GM19463 (cell line): ENCODE measurements around the gene KRTAP12-1.
"Not testable (repeated sequence)": the region's sequence is repeated elsewhere in the genome, so short reads cannot be mapped to it uniquely, and the experiment has no call there.

ENCODE experiments used
- ATAC-seq: cut with Tn5 transposase; IDR thresholded peaks from one replicate; pipeline ENCODE4 v1.9.1; 2021; ENCODE audit warnings: mild to moderate bottlenecking, moderate library complexity; ENCODE audit not compliant: unreplicated experiment

Gene KRTAP12-1

DNA sequence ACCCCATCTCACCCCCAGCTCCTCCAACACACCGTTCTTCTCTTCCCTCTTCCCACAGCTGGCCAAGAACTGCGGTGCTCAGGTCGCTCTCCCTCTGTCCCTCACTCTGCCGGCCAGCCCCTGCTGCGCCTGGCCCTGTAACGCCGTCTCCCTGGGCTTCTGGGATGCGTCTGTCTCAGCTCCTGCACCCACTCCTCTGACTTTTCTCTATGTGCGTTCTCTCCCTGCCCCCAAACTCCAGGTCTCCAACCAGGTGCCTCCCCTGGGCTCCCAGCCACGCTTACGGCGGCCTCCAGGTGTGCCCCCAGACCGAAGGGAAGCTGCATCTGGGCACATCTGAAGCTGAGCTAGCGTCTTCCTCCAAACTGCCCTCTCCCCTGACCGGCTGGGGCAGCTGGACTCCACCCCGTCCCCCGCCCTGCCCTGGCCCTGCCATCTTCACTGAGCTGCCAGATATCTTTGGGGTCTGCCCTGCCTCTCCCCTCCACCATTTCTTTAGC, 17.6 kb upstream of the KRTAP12-1 start:
- no peak for ATAC-seq

- ATAC-seq = no peak
These were observed 16.1 kb upstream of the KRTAP12-1 start for GRCh38 chr21:44697811-44698734.

DNA sequence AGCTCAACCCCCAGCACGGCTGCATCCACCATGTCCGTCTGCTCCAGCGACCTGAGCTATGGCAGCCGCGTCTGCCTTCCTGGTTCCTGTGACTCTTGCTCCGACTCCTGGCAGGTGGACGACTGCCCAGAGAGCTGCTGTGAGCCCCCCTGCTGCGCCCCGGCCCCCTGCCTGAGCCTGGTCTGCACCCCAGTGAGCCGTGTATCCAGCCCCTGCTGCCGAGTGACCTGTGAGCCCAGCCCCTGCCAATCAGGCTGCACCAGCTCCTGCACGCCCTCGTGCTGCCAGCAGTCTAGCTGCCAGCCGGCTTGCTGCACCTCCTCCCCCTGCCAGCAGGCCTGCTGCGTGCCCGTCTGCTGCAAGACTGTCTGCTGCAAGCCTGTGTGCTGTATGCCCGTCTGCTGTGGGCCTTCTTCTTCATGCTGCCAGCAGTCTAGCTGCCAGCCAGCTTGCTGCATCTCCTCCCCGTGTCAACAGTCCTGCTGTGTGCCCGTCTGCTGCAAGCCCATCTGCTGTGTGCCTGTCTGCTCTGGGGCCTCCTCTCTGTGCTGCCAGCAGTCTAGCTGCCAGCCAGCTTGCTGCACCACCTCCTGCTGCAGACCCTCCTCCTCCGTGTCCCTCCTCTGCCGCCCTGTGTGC, 15.3 kb upstream of the KRTAP12-1 start, which contains the start of gene KRTAP10-12:
TSS of gene KRTAP10-12 (plus strand) at position 1 of the 639 bp plus-strand sequence. CDS start at position 31, 30 bp downstream.
- not testable (repeated sequence) for ATAC-seq

DNA sequence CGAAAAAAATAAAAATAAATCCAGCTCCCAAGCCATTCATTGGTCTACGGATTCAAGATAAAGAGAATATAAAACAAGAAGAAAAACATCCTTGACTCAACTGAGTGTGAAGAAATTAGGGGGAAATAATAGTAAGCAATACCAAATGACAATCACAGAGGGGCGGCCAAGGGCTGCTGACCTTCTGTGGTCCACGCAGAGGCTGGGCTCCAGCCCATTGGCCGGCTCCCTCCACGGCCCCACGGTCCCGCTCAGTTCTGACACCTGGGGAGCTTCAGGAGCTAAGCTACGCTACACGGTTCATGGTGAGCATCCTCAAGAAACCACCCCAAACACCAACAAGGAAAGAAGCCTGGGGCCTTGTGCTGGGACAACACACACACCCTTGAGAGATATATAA, 14.6 kb upstream of the KRTAP12-1 start:
- ATAC-seq = no peak

- no peak for ATAC-seq
These were observed 13.7 kb upstream of the KRTAP12-1 start for GRCh38 chr21:44695641-44696040.

- no peak for ATAC-seq
These were observed 13.2 kb upstream of the KRTAP12-1 start for GRCh38 chr21:44695184-44695583.

- ATAC-seq = no peak
These were observed 12.8 kb upstream of the KRTAP12-1 start for GRCh38 chr21:44694776-44695175.

- ATAC-seq = no peak
These were observed 11.0 kb upstream of the KRTAP12-1 start for GRCh38 chr21:44692798-44693512.

DNA sequence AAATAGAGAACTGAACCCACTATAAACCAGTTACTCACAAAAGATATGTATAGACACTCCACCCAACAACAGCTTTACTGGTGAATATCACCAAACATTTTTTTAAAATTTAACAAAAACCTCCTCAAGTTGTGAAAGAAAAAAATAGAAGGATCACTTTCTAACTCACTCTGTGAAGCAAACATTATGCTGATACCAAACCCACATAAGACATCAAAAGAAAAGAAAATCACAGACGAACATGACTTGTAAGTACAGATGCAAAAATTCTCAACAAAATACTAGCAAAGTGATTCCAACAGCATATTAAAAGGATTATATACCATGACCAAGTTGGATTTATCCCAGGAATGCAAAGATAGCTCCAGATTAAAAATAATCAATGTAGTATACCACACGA, 9.7 kb upstream of the KRTAP12-1 start:
- no peak for ATAC-seq

- not testable (repeated sequence) for ATAC-seq
These were observed 7.8 kb upstream of the KRTAP12-1 start for GRCh38 chr21:44689740-44690139.

DNA sequence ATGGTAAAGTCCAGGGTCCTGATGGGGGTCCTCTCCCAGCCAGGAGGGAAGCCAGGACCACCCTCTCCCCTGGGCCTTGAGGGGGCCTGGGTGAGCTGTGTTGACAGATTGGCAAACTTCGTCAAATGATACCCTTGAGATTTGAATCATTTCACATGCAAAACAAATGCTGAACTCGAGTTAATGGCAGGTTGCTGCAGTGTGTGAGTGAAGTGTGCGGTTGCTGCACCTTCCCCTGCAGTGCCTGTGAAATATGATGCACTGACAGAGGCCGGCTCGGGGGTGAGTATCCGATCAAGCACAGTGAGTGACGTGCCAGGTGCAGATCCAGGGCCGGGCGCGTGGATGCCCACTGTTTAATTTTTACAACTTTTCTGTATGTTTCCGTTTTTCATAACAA, 5.7 kb upstream of the KRTAP12-1 start:
- ATAC-seq = no peak

GRCh38 chr21:44686843-44687561, 5.0 kb upstream of the KRTAP12-1 start:
- ATAC-seq = no peak

GRCh38 chr21:44686000-44686781, 4.2 kb upstream of the KRTAP12-1 start:
- no peak for ATAC-seq

- not testable (repeated sequence) for ATAC-seq
These were observed 3.1 kb upstream of the KRTAP12-1 start for GRCh38 chr21:44685050-44685449.

- ATAC-seq = no peak
These were observed 2.5 kb upstream of the KRTAP12-1 start for GRCh38 chr21:44684483-44684882.

DNA sequence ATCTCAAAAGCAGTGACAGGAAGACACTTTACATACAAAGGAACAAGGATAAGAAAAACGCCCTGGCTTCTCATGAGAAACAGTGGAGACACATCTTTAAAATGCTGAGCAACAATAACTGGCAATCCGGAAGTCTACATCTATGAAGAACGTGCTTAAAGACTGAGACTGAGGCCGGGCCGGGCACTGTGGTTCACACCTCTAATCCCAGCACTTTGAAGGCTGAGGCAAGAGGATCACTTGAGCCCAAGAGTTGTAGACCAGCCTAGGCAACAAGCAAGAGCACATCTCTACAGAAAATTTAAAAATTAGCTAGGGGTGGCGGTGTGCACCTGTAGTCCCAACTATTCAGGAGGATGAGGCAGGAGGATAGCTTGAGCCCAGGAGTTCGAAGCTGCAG, 2.1 kb upstream of the KRTAP12-1 start:
- no peak for ATAC-seq

GRCh38 chr21:44682580-44683151, 703 bp upstream of the KRTAP12-1 start:
- no peak for ATAC-seq

DNA sequence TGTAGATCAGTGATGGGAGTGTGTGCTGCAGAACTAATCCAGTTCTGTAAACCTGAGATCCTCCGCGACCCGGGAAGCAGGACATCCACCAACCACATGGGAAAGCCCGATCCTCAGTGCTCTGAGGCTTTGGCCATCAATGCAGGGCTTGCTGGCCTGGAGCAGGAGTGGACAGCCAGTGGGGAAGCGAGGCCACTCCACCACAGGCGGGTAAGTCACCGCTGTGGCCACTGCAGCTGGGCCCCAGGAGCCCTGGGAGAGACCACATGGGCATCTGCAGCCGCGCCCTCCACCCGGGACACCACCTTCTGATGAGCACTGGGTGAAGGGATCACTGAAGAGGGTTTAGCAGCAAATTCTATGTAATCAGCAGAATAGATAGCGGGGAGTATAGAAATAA, 811 bp downstream of the KRTAP12-1 start:
- no peak for ATAC-seq

- no peak for ATAC-seq
These were observed 4.1 kb downstream of the KRTAP12-1 start for GRCh38 chr21:44677881-44678280.
